ENCODE results near the gene HACD4.

The HACD4 gene

DNA sequence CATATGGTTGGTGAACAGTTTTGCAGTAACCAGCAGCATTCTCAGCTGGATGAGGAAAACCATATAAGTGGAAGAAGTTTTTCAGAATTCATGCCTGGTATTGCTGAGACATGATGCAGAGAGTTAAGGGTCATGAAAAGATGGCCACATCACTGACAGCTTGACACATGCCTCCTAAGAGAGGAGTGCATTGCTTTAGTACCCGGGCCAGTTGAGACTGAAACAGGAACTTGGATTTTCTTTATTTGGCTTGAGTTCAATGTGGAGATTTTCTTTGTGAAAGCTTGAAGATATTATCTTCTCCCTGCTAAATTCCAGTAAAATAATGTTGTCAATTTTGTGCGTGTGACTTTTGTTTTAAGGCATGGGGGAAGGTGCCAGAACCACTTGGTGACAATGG lies 35.8 kb downstream of the HACD4 start:
- TF ChIP-seq CTCF (IDR thresholded peaks at IDR 0.05): no peak

- TF ChIP-seq CTCF (IDR thresholded peaks at IDR 0.05): no peak
These were observed 37.0 kb downstream of the HACD4 start for GRCh38 chr9:20994486-20994885.

DNA sequence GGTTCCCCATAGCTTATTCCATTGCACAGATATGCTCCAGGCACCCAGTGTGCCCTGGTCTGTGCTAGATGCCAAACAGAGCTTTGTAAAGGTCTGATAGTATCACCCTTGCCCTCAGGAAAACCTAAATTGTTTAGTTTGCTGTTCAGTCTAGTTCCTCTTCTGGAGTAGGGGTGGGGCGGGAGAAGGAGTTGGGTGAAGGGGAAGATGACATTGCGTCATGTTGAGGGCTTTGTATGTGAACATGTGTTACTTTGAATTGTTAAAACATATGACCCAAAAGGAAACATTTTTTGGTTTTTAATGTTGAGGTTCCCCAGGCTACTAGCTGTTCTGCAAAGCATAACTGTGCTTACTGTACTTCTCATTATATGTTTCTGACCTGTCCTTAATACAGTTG lies 40.6 kb downstream of the HACD4 start:
- no peak for TF ChIP-seq CTCF (IDR thresholded peaks at IDR 0.05)

DNA sequence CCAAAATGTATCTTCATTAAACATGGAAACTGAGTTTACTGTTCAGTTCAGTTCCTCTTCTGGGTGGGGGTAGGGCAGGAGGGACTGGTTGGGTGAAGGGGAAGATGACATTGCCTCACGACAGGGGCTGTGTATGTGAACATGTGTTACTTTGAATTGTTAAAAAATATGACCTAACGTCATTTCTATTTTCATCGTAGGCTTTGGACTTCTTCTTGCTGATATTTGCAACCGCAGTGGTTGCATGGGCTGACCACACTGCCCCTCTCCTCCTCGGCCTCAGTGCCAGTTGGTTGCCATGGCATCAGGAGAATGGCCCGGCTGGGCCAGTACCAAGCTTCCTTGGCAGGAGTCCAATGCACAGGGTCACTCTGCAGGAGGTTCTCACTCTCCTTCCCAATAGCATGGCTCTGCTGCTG lies 41.5 kb downstream of the HACD4 start:
- TF ChIP-seq CTCF (IDR thresholded peaks at IDR 0.05): no peak

- TF ChIP-seq CTCF (IDR thresholded peaks at IDR 0.05): no peak
These were observed 42.6 kb downstream of the HACD4 start for GRCh38 chr9:20988671-20989315.

GRCh38 chr9:20988061-20988460 lies 43.4 kb downstream of the HACD4 start:
- TF ChIP-seq CTCF (IDR thresholded peaks at IDR 0.05): no peak

GRCh38 chr9:20987521-20987920 lies 43.9 kb downstream of the HACD4 start:
- no peak for TF ChIP-seq CTCF (IDR thresholded peaks at IDR 0.05)

All from LNCAP (cell line).